Suprapubic skin (tissue), 4 donors: ENCODE data around the gene POLR2L.

Source experiments
- EP300 ChIP-seq: sonication (generic); formaldehyde crosslinking; IDR thresholded peaks from one replicate; pipeline ENCODE4 v1.6.1; 2017; ENCODE audit warnings: antibody characterized with exemption
- POLR2A ChIP-seq, 2 donors: fragments of 450-650 bp; IDR thresholded peaks; one replicate each; pipeline ENCODE4 v1.6.1; 2017; ENCODE audit warnings: antibody characterized with exemption in 2 of 2, mild to moderate bottlenecking in 2 of 2, moderate library complexity in 2 of 2
- POLR2AphosphoS5 ChIP-seq, 3 donors: sonication (generic); formaldehyde crosslinking; IDR thresholded peaks; one replicate each; pipeline ENCODE4 v1.6.1; 2017; ENCODE audit warnings: antibody characterized with exemption in 3 of 3
- TF ChIP-seq, protein P1 (sequence below), 2 donors: fragments of 200-600 bp in 1 of 2; fragments of 450-650 bp in 1 of 2; sonication (generic) in 1 of 2; IDR thresholded peaks; one replicate each; pipeline ENCODE4 v1.5.1; 2016 to 2019; ENCODE audit warnings: antibody characterized with exemption in 2 of 2, mild to moderate bottlenecking in 1 of 2, moderate library complexity in 1 of 2

DNA sequence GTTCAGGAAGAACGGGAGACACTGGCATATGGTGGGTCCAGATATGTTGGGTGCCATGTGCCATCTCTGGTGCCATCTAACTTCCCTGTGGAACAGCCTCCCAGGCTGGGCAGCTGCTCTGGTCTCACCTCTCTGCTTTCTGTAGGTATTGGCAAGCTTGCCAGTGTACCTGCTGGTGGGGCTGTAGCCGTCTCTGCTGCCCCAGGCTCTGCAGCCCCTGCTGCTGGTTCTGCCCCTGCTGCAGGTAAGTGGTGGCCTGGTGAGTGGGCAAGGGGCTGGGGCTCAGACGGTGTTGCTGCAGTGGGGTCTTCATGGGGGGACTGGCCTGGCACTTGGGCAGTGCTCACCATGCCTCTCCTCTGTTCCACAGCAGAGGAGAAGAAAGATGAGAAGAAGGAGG lies 29.9 kb downstream of the POLR2L start:
- TF ChIP-seq, protein P1, sequence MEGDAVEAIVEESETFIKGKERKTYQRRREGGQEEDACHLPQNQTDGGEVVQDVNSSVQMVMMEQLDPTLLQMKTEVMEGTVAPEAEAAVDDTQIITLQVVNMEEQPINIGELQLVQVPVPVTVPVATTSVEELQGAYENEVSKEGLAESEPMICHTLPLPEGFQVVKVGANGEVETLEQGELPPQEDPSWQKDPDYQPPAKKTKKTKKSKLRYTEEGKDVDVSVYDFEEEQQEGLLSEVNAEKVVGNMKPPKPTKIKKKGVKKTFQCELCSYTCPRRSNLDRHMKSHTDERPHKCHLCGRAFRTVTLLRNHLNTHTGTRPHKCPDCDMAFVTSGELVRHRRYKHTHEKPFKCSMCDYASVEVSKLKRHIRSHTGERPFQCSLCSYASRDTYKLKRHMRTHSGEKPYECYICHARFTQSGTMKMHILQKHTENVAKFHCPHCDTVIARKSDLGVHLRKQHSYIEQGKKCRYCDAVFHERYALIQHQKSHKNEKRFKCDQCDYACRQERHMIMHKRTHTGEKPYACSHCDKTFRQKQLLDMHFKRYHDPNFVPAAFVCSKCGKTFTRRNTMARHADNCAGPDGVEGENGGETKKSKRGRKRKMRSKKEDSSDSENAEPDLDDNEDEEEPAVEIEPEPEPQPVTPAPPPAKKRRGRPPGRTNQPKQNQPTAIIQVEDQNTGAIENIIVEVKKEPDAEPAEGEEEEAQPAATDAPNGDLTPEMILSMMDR (IDR thresholded peaks at IDR 0.05): no peak
- TF ChIP-seq POLR2AphosphoS5 (IDR thresholded peaks at IDR 0.05) (no peak), POLR2A (IDR thresholded peaks at IDR 0.05) (no peak), EP300 (no peak)
